Epithelial cell of proximal tubule (primary cell): ENCODE data around the gene FARS2. TPM values are rescaled to one million over a fixed set of nuclear protein-coding genes. Genes with fewer than 3 reads are reported as not detected.
A peak's percentile ranks its signal among the peaks of the same experiment; 100 is the strongest.

Experiments used
- DNase-seq: peaks from one replicate; pipeline ENCODE4 v3.0.0-alpha.2; 2011; ENCODE audit warnings: low read depth
- H3K4me3 ChIP-seq: 2 replicates; pipeline ENCODE4 v1.5.1; 2011; ENCODE audit warnings: low read depth, mild to moderate bottlenecking, low read length
- CTCF ChIP-seq: conservative IDR thresholded peaks from 2 replicates; pipeline ENCODE4 v1.5.1; 2012; ENCODE audit warnings: low read depth, mild to moderate bottlenecking, low read length
- total RNA-seq: library from RNA; depleted of rRNA; stranded (reverse); fragments of >200 nt; gene quantifications from 2 replicates; pipeline ENCODE4 v1.2.3, GENCODE V29; 2015

FARS2 gene
- 7.7 and 17.9 TPM in 2 replicates for total RNA-seq

GRCh38 chr6:5260661-5261544 lies at the start of gene FARS2, which contains the start of gene LYRM4:
TSS of gene FARS2 (plus strand) at chr6:5261513.
TSS of gene LYRM4 (minus strand) at chr6:5260950. CDS start at chr6:5260733, 217 bp downstream.
- no peak for DNase-seq
- peak within 1 kb of the TSS; percentile 84 for H3K4me3 ChIP-seq
- TF ChIP-seq CTCF, result peak; percentile 37

- TF ChIP-seq CTCF, result no peak
- H3K4me3 ChIP-seq, result no peak overlapping the region
- DNase-seq, result no peak
Observed at GRCh38 chr6:5213836-5214235, 47.5 kb upstream of the FARS2 start.

GRCh38 chr6:5214570-5215052 lies 46.7 kb upstream of the FARS2 start:
- no peak for DNase-seq
- TF ChIP-seq CTCF, result peak; percentile 76
- H3K4me3 ChIP-seq, result no peak overlapping the region

GRCh38 chr6:5215159-5215558 lies 46.2 kb upstream of the FARS2 start:
- no peak for TF ChIP-seq CTCF
- peak; percentile 40 for DNase-seq
- no peak overlapping the region for H3K4me3 ChIP-seq

GRCh38 chr6:5215799-5216198 lies 45.5 kb upstream of the FARS2 start:
- no peak for TF ChIP-seq CTCF
- no peak overlapping the region for H3K4me3 ChIP-seq
- no peak for DNase-seq

- no peak for TF ChIP-seq CTCF
- no peak overlapping the region for H3K4me3 ChIP-seq
- DNase-seq, result no peak
Observed at GRCh38 chr6:5217356-5217755, 44.0 kb upstream of the FARS2 start.
